GM10847 (cell line): ENCODE data around the gene ITGB2.

Source experiments
- POLR2A ChIP-seq: IDR thresholded peaks from 2 replicates; pipeline ENCODE4 v1.6.1; 2011; ENCODE audit not compliant: insufficient read length; ENCODE audit errors: extremely low read depth

The ITGB2 gene

GRCh38 chr21:44892536-44893277 lies 28.0 kb downstream of the ITGB2 start:
- TF ChIP-seq POLR2A = no peak

GRCh38 chr21:44892095-44892494 lies 28.6 kb downstream of the ITGB2 start:
- no peak for TF ChIP-seq POLR2A

- TF ChIP-seq POLR2A = no peak
These were observed 29.1 kb downstream of the ITGB2 start for GRCh38 chr21:44891631-44892031.

GRCh38 chr21:44890961-44891541 lies 29.6 kb downstream of the ITGB2 start:
- TF ChIP-seq POLR2A = no peak

GRCh38 chr21:44890338-44890931 lies 30.3 kb downstream of the ITGB2 start:
- TF ChIP-seq POLR2A = no peak

- no peak for TF ChIP-seq POLR2A
These were observed 30.9 kb downstream of the ITGB2 start for GRCh38 chr21:44889625-44890337.

GRCh38 chr21:44888581-44889550 lies 31.8 kb downstream of the ITGB2 start:
- TF ChIP-seq POLR2A = no peak

- TF ChIP-seq POLR2A = no peak
These were observed 32.7 kb downstream of the ITGB2 start for GRCh38 chr21:44887807-44888580.

- no peak for TF ChIP-seq POLR2A
These were observed 33.4 kb downstream of the ITGB2 start for GRCh38 chr21:44887126-44887806.

GRCh38 chr21:44886113-44887075 lies 34.3 kb downstream of the ITGB2 start:
- TF ChIP-seq POLR2A = no peak

GRCh38 chr21:44885615-44886014 lies 35.1 kb downstream of the ITGB2 start:
- TF ChIP-seq POLR2A = no peak

- no peak for TF ChIP-seq POLR2A
These were observed 36.6 kb downstream of the ITGB2 start for GRCh38 chr21:44884097-44884496.
